GM08714 (cell line): ENCODE data around the gene POU2F1.
"Not testable (repeated sequence)": the region's sequence is repeated elsewhere in the genome, so short reads cannot be mapped to it uniquely, and the experiment has no call there.

Experiments
- H3K4me3 ChIP-seq: fragments of 200-500 bp; sonication (Bioruptor generic); 2 replicates; pipeline ENCODE4 v1.5.1; 2014; ENCODE audit warnings: mild to moderate bottlenecking, low read length, inconsistent platforms
- ZNF274 ChIP-seq: IDR thresholded peaks from 2 replicates; pipeline ENCODE4 v1.6.1; 2012; ENCODE audit warnings: mild to moderate bottlenecking, low read depth, low read length

Gene POU2F1

GRCh38 chr1:167197236-167197635 lies 23.4 kb upstream of the POU2F1 start:
- no peak overlapping the region for H3K4me3 ChIP-seq
- no peak for TF ChIP-seq ZNF274

DNA sequence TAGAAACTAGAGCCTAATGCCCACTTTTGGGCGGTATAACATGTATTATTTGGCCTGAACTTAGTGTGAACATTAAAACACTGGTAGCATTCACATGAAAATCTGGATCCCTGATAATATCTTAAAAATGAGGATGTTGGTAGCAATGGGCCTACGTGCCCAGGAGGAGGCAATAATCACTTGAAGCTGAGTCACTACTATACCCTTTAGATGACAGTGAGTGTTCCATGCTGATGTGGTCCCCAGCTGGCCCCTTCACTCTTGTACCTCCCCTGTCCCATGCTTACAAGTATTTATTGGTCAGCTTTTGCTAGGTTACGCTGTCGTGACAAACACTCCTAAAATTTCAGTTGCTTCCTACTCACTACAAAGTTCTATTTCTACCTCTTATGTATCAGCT lies 23.0 kb upstream of the POU2F1 start:
- TF ChIP-seq ZNF274: no peak
- no peak overlapping the region for H3K4me3 ChIP-seq

DNA sequence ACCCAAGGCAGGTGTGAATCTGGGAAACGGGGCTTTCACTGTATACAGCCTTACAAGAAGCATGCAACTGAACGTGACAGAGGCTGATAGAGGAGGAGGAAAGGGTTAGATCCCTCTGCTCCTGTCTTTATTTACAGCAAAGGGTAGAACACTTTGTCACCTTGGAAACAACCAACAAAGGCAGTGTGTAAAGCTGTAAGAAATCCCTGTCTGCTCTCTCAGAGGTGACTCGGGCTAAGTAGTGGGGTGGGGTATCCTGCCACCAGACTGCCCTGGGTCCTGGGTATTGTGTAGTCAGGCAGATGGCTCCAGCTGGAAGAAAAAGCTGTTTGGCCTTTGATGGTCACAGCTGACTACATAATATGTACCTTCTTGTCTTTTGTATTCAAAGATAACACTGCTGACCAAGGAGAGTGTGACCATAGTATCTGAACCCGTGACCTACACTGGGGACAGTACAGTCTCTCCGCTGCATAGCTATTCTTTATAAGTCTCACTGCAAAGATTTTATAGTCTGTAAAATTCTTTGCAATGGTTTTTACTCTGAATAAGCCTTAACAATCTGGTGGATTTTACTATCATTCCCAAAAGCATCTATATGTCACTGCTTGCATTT lies 22.1 kb upstream of the POU2F1 start:
- no peak for TF ChIP-seq ZNF274
- H3K4me3 ChIP-seq: no peak overlapping the region

- no peak for TF ChIP-seq ZNF274
- H3K4me3 ChIP-seq: no peak overlapping the region
Measured at GRCh38 chr1:167199656-167200055, 21.0 kb upstream of the POU2F1 start.

GRCh38 chr1:167200272-167200671 lies 20.4 kb upstream of the POU2F1 start:
- TF ChIP-seq ZNF274: no peak
- H3K4me3 ChIP-seq: no peak overlapping the region

DNA sequence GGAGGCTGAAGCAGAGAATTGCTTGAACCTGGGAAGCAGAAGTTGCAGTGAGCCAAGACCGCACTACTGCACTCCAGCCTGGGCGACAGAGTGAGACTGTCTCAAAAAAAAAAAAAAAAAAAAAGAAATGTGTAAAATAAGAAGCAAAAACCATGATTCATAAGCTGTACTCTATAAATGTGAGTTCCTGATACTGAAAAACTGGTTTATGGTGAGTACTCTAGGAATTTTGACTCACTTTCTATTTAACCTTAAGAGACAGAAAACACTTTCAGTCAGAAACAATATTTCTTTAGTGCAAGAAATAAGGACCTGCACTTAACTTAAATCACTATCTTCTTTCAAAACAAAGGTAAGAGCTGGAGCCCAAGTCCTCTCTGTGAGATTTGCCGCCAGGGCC lies 19.9 kb upstream of the POU2F1 start:
- TF ChIP-seq ZNF274: no peak
- no peak overlapping the region for H3K4me3 ChIP-seq

DNA sequence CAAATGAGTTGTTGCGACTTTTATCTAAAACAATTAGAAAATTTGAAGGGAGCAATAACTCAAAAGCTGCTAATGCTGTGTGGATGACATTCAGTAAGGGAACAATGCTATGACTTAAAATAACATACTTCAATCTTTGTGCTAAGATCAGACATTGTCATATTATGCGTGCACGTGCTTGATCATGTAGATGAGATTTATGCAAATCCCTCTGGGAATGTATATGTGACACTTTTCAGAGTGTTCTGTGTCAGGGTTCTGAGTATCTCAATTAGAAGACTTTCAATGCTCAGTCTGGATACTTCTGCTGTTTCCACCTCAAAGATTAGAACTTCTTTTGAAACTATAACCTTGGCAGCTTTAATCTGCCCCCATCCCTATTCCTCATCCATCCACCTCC lies 18.6 kb upstream of the POU2F1 start:
- TF ChIP-seq ZNF274: no peak

GRCh38 chr1:167205306-167206050 lies 15.2 kb upstream of the POU2F1 start:
- H3K4me3 ChIP-seq: not testable (repeated sequence)

More for the DNA sequence above, 18.6 kb upstream of the POU2F1 start:
- no peak overlapping the region for H3K4me3 ChIP-seq

GRCh38 chr1:167206166-167206835 lies 14.4 kb upstream of the POU2F1 start:
- TF ChIP-seq ZNF274: no peak
- H3K4me3 ChIP-seq: no peak overlapping the region

DNA sequence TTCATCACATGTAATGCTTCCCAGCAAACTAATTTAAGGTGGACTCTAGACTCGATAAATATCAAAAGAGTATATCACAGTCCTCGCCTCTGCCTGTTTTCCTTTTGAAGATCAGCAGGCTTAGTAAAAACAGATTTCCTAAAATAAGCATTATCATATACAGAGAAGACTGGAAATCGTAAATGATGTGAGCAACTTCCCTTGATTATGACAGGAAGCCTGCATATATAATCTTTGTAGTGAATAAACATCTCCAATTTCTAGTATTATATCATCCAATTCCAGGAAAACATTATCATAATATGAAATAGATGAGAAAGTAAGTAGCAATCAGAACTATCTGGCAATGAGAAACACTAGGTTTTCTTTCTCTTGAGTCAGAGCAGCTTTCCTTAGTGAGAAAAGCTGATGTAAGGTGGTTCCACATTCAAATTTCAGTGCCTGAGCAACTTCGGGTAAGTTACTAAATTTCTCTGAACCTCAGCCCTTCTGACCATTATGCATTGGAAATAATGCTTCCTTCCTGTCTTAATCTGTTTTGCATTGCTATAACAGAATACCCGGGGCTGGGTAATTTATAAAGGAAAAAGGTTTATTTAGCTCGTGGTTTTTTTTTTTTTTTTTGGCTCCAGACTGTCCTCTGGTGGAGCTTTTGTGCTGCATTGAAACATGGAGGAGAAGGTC lies 12.6 kb upstream of the POU2F1 start:
- TF ChIP-seq ZNF274: no peak
- H3K4me3 ChIP-seq: no peak overlapping the region

- TF ChIP-seq ZNF274: no peak
- no peak overlapping the region for H3K4me3 ChIP-seq
Measured at GRCh38 chr1:167208624-167208976, 12.1 kb upstream of the POU2F1 start.

- H3K4me3 ChIP-seq: no peak overlapping the region
- no peak for TF ChIP-seq ZNF274
Measured at GRCh38 chr1:167209044-167209443, 11.6 kb upstream of the POU2F1 start.

DNA sequence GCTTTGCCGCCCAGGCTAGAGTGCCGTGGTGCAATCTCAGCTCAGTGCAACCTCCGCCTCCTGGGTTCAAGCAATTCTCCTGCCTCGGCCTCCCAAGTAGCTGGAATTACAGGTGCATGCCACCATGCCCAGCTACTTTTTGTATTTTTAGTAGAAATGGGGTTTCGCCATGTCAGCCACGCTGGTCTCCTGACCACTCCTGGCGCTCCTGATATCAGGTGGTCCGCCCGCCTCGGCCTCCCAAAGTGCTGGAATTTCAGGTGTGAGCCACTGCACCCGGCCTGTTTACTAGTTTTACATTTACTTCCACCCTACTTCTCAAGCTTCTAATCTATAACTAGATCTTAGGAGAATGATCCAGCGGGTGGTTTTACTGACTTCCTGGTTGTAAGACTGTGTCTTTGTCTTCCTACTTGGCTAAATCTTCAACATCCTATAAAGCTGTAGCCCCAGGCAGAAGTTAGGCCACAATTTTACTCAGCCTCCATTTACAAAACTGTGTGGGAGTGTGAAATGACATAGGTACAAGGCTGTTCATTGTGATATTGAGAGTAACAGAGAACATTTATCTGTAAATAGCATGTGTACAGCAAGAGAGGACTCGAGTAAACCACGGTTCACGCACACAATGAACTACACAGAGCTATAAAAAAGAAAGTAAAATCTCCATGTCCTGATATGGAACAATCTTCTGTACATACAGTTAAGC lies 9.6 kb upstream of the POU2F1 start:
- TF ChIP-seq ZNF274: no peak
- H3K4me3 ChIP-seq: no peak overlapping the region

GRCh38 chr1:167212025-167212424 lies 8.7 kb upstream of the POU2F1 start:
- TF ChIP-seq ZNF274: no peak
- no peak overlapping the region for H3K4me3 ChIP-seq
